Neural cell (in vitro differentiated cells): ENCODE measurements around the gene DNAJC27.

ENCODE experiments used
- EZH2 ChIP-seq: fragments of 200-600, 300-800 bp; shearing (Covaris generic), sonication (generic); IDR thresholded peaks from 2 replicates; pipeline ENCODE4 v1.6.1; 2014; ENCODE audit warnings: antibody characterized with exemption, low read length, borderline replicate concordance, mild to moderate bottlenecking; ENCODE audit not compliant: insufficient read depth, poor library complexity, severe bottlenecking
- TF ChIP-seq, protein P1 (sequence below): fragments of 450-650 bp; IDR thresholded peaks from 2 replicates; pipeline ENCODE4 v1.5.1; 2014; ENCODE audit warnings: antibody characterized with exemption, mild to moderate bottlenecking, moderate library complexity; ENCODE audit not compliant: poor library complexity, severe bottlenecking

DNA sequence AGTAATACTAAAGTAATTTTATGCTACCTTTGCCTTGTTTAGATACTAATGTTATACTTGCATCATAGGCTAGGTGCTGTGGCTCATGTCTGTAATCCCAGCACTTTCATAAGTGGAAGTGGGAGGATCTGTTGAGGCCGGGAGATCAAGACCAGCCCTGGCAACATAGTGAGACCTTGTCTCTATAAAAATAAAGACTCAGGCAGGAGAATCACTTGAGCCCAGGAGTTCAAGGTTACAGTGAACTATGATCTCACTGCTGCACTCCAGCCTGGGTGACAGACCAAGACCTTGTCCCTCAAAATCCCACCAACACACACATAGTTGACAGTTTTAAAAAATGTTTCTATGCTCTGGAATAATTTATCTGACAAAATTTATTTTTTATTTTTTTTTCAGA lies 6.9 kb upstream of the DNAJC27 start:
- no peak for TF ChIP-seq EZH2
- TF ChIP-seq, protein P1, sequence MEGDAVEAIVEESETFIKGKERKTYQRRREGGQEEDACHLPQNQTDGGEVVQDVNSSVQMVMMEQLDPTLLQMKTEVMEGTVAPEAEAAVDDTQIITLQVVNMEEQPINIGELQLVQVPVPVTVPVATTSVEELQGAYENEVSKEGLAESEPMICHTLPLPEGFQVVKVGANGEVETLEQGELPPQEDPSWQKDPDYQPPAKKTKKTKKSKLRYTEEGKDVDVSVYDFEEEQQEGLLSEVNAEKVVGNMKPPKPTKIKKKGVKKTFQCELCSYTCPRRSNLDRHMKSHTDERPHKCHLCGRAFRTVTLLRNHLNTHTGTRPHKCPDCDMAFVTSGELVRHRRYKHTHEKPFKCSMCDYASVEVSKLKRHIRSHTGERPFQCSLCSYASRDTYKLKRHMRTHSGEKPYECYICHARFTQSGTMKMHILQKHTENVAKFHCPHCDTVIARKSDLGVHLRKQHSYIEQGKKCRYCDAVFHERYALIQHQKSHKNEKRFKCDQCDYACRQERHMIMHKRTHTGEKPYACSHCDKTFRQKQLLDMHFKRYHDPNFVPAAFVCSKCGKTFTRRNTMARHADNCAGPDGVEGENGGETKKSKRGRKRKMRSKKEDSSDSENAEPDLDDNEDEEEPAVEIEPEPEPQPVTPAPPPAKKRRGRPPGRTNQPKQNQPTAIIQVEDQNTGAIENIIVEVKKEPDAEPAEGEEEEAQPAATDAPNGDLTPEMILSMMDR = no peak
